Endothelial cell of umbilical vein (primary cell): ENCODE results near the gene PYURF. TPM values are rescaled to one million over a fixed set of nuclear protein-coding genes. Genes with fewer than 3 reads are reported as not detected.

Source experiments
- BruUV-seq: library from RNA; stranded (reverse); fragments of 400-500 nt; replicated peaks from 2 replicates; lab custom pipeline; 2021; lab: Mats Ljungman, UMichigan
- CTCF ChIA-PET: fragments of 300-600, 350-600 bp; sonication (Branson Sonifier 250); formaldehyde crosslinking; loops from one replicate; lab custom pipeline; 2021; ENCODE audit warnings: antibody characterized with exemption, inconsistent platforms; lab: Charles Lee
- POLR2A ChIA-PET: fragments of 300-600, 350-600 bp; sonication (Branson Sonifier 250); formaldehyde crosslinking; loops from one replicate; lab custom pipeline; 2021; ENCODE audit warnings: antibody characterized with exemption, inconsistent platforms; lab: Charles Lee
- DNase-seq: peaks from one replicate; pipeline ENCODE4 v3.0.0-alpha.2; 2011; ENCODE audit warnings: low read depth, low spot score
- FAIRE-seq: peaks from 2 replicates; lab custom pipeline; 2011; peaks lifted over from hg19 to GRCh38; lab: Jason Lieb, UNC
- H2AFZ ChIP-seq: 2 replicates; pipeline ENCODE4 v1.6.0; 2012; ENCODE audit warnings: low read depth, low read length, control low read depth, inconsistent platforms
- H3K27ac ChIP-seq: 2 replicates; pipeline ENCODE4 v1.5.1; 2011; ENCODE audit warnings: low read depth, mild to moderate bottlenecking, control low read depth, low read length, moderate library complexity; ENCODE audit not compliant: insufficient read depth
- H3K27me3 ChIP-seq, 2 experiments: 2 replicates each; pipeline versions ENCODE4 v1.6.0 to v1.6.1; 2011; ENCODE audit warnings: low read length in 2 of 2, mixed read lengths in 1 of 2; ENCODE audit not compliant: control insufficient read depth in 2 of 2, insufficient read depth in 2 of 2
- H3K36me3 ChIP-seq, 2 experiments: 2 replicates in 1 of 2; 3 replicates in 1 of 2; pipeline ENCODE4 v1.5.1; 2011; ENCODE audit warnings: low read length in 2 of 2, mild to moderate bottlenecking in 1 of 2, moderate library complexity in 1 of 2; ENCODE audit not compliant: control insufficient read depth in 2 of 2, insufficient read depth in 2 of 2; ENCODE audit errors: extremely low read depth in 1 of 2
- H3K4me1 ChIP-seq: 3 replicates; pipeline ENCODE4 v1.5.1; 2011; ENCODE audit warnings: mild to moderate bottlenecking, low read length; ENCODE audit not compliant: control insufficient read depth, insufficient read depth; ENCODE audit errors: extremely low read depth
- H3K4me2 ChIP-seq: 2 replicates; pipeline ENCODE4 v1.6.1; 2011; ENCODE audit warnings: low read length, control low read depth, mixed read lengths; ENCODE audit not compliant: insufficient read depth
- H3K4me3 ChIP-seq, 3 experiments: fragments of 200-600 bp in 1 of 3; sonication (generic), shearing (Covaris generic) in 1 of 3; replicated peaks in 1 of 3; 2 replicates each; pipeline ENCODE4 v1.5.1; 2011 to 2016; ENCODE audit warnings: control low read depth in 3 of 3, low read length in 3 of 3, mild to moderate bottlenecking in 2 of 3, inconsistent platforms in 1 of 3, low read depth in 1 of 3, moderate library complexity in 1 of 3; ENCODE audit not compliant: insufficient read depth in 1 of 3
- H3K79me2 ChIP-seq: 2 replicates; pipeline ENCODE4 v1.6.0; 2012; ENCODE audit warnings: low read length, inconsistent platforms; ENCODE audit not compliant: control insufficient read depth, insufficient read depth
- H3K9ac ChIP-seq: replicated peaks from 2 replicates; pipeline ENCODE3; 2011; ENCODE audit warnings: low read length, control low read depth; ENCODE audit not compliant: insufficient read depth; ENCODE audit errors: extremely low read depth
- H3K9me1 ChIP-seq: replicated peaks from 3 replicates; pipeline ENCODE4 v1.6.0; 2011; ENCODE audit warnings: mild to moderate bottlenecking, low read length; ENCODE audit not compliant: control insufficient read depth, insufficient read depth; ENCODE audit errors: extremely low read depth
- H3K9me3 ChIP-seq: replicated peaks from 2 replicates; pipeline ENCODE4 v1.5.1; 2012; ENCODE audit warnings: low read length, inconsistent platforms; ENCODE audit not compliant: control insufficient read depth, insufficient read depth
- H4K20me1 ChIP-seq: replicated peaks from 2 replicates; pipeline ENCODE3; 2011; ENCODE audit warnings: mild to moderate bottlenecking, low read length; ENCODE audit not compliant: control insufficient read depth, insufficient read depth; ENCODE audit errors: extremely low read depth
- CTCF ChIP-seq, 2 donors: IDR thresholded peaks; 1 replicate in 1 of 2; 2 replicates in 1 of 2; pipeline ENCODE4 v1.5.1; 2011; ENCODE audit warnings: low read length in 2 of 2, mild to moderate bottlenecking in 2 of 2, moderate library complexity in 2 of 2, control low read depth in 1 of 2, inconsistent platforms in 1 of 2, low read depth in 1 of 2; ENCODE audit not compliant: insufficient read depth in 1 of 2; ENCODE audit errors: extremely low read depth in 1 of 2
- EZH2 ChIP-seq: IDR thresholded peaks from 2 replicates; pipeline ENCODE4 v1.6.1; 2012; ENCODE audit warnings: borderline replicate concordance, low read depth, mild to moderate bottlenecking, moderate library complexity, low read length, inconsistent platforms; ENCODE audit not compliant: severe bottlenecking
- FOS ChIP-seq: IDR thresholded peaks from 2 replicates; pipeline ENCODE4 v1.6.1; 2011; ENCODE audit warnings: mild to moderate bottlenecking, low read length, moderate library complexity, borderline replicate concordance; ENCODE audit not compliant: insufficient read depth
- GATA2 ChIP-seq: IDR thresholded peaks from 2 replicates; pipeline ENCODE4 v1.7.0; 2011; ENCODE audit warnings: low read depth, mild to moderate bottlenecking, moderate library complexity, mixed read lengths, low read length; ENCODE audit not compliant: insufficient read length, insufficient read depth
- JUN ChIP-seq: IDR thresholded peaks from 2 replicates; pipeline ENCODE4 v1.6.1; 2011; ENCODE audit warnings: borderline replicate concordance, low read depth; ENCODE audit not compliant: insufficient read length, insufficient read depth
- MAX ChIP-seq: IDR thresholded peaks from 2 replicates; pipeline ENCODE4 v1.6.1; 2011; ENCODE audit not compliant: insufficient read depth, insufficient read length
- MYC ChIP-seq: IDR thresholded peaks from one replicate; pipeline ENCODE4 v1.6.1; 2011; ENCODE audit warnings: mild to moderate bottlenecking, low read depth, low read length
- POLR2A ChIP-seq: IDR thresholded peaks from 2 replicates; pipeline ENCODE4 v1.6.1; 2012; ENCODE audit warnings: low read depth, mild to moderate bottlenecking, control low read depth, low read length
- POLR2AphosphoS5 ChIP-seq: IDR thresholded peaks from 2 replicates; pipeline ENCODE4 v1.6.1; 2012; ENCODE audit warnings: low read depth, mild to moderate bottlenecking, control low read depth, low read length, moderate library complexity; ENCODE audit not compliant: insufficient read depth
- dilution Hi-C: fragments of 300-500 bp; cut with MboI; formaldehyde crosslinking; loops from one replicate; pipeline ENCODE4 v1.15.0; 2019; ENCODE audit warnings: low sequenced_read_pairs; ENCODE audit not compliant: extremely low pct_ligation_motif_present
- intact Hi-C: fragments of 100-400 bp; cut with micrococcal nuclease; formaldehyde crosslinking; loops from one replicate; pipeline ENCODE4 v1.10.0; 2022
- polyA plus RNA-seq, 4 experiments: library from polyadenylated mRNA; depleted of rRNA in 3 of 4; stranded (reverse) in 3 of 4; unstranded in 1 of 4; fragments of >200 nt; gene quantifications; 2 replicates each; pipeline versions ENCODE4 v1.2.1 to v1.2.3, GENCODE V29; 2011 to 2012; ENCODE audit warnings: missing spikeins in 1 of 4
- total RNA-seq: library from RNA; stranded (reverse); gene quantifications from 2 replicates; pipeline ENCODE4 v1.2.3, GENCODE V29; 2021

Gene PYURF
- total and polyA plus RNA-seq, 2 donors (not counting 3 experiments of a cell fraction or from before 2014, with no cell fraction given): 59.1 to 79.7 TPM

- no peak for FAIRE-seq
- H3K79me2 ChIP-seq: no peaks in the 10 kb centered on the region
- no peaks in the 10 kb centered on the region for H3K9me3 ChIP-seq
- H3K9ac ChIP-seq: no peak overlapping the region
- no peak overlapping the region for H3K27ac ChIP-seq
- H3K36me3 ChIP-seq: no peaks in the 10 kb centered on the region
- no peaks in the 10 kb centered on the region for H3K4me1 ChIP-seq
- intact Hi-C loops: no loop called here
- dilution Hi-C loops: no loop called here
- DNase-seq: no peak
- ChIA-PET POLR2A (no interaction called here), CTCF (interaction anchor here (1.4 kb wide), 1 partner anchor 35 kb away, joined by 3 read pairs; no protein-coding TSS in a partner anchor)
- H3K27me3 ChIP-seq: peaks cover 0 to 4% of the 10 kb centered on the region in 2 experiments
- BruUV-seq: no TSS peak
- H3K4me2 ChIP-seq: no peak overlapping the region
- H2AFZ ChIP-seq: no peak overlapping the region
- no peaks in the 10 kb centered on the region for H3K9me1 ChIP-seq
- H4K20me1 ChIP-seq: no peaks in the 10 kb centered on the region
- no peak for TF ChIP-seq CTCF (IDR thresholded peaks at IDR 0.05; ENCODE audit: extremely low read depth in 1 of 2, insufficient read depth in 1 of 2, low read depth in 1 of 2, low read length in 2 of 2)
- no peak for TF ChIP-seq POLR2A
- no peak for TF ChIP-seq GATA2
- no peak for TF ChIP-seq JUN
- TF ChIP-seq FOS: no peak
- no peak for TF ChIP-seq EZH2
- TF ChIP-seq POLR2AphosphoS5: no peak
- no peak for TF ChIP-seq MYC
- no peak for TF ChIP-seq MAX
- H3K4me3 ChIP-seq: no peak overlapping the region
Observed at GRCh38 chr4:88477229-88477860, 46.2 kb downstream of the PYURF start.

Other genes starting within 250 kb of the PYURF start
- gene PPM1K, start 239.2 kb downstream of the PYURF start, total RNA-seq: 8.6 and 10.4 TPM in 2 replicates
- 3.7 and 4.0 TPM in 2 replicates for gene PPM1K, start 239.2 kb downstream of the PYURF start, polyA plus RNA-seq
- 4.1 and 5.0 TPM in 2 replicates for gene HERC6, start 144.9 kb downstream of the PYURF start, total RNA-seq
- gene HERC6, start 144.9 kb downstream of the PYURF start, polyA plus RNA-seq: 1.9 and 2.1 TPM in 2 replicates
- 0.30 and 0.91 TPM in 2 replicates for gene HERC5, start 66.7 kb downstream of the PYURF start, total RNA-seq
- 0.19 and 0.25 TPM in 2 replicates for gene HERC5, start 66.7 kb downstream of the PYURF start, polyA plus RNA-seq
- 21.2 and 25.6 TPM in 2 replicates for gene HERC3, start 68.7 kb upstream of the PYURF start, total RNA-seq
- gene HERC3, start 68.7 kb upstream of the PYURF start, polyA plus RNA-seq: 4.3 and 6.3 TPM in 2 replicates
- 6.1 and 7.6 TPM in 2 replicates for gene NAP1L5, start 174.1 kb upstream of the PYURF start, total RNA-seq
- gene NAP1L5, start 174.1 kb upstream of the PYURF start, polyA plus RNA-seq: 2.1 and 3.4 TPM in 2 replicates